Ovary (tissue), 3 donors: Measurements from ENCODE around the gene GJB3.

ENCODE experiments used
- CTCF ChIP-seq, 3 donors: fragments of 450-650 bp in 2 of 3; fragments of 200-600 bp in 1 of 3; IDR thresholded peaks; one replicate each; pipeline versions ENCODE4 v1.5.1 to v1.8.0; 2016 to 2022; ENCODE audit warnings: antibody characterized with exemption in 3 of 3, mild to moderate bottlenecking in 1 of 3
- EP300 ChIP-seq: sonication (generic); formaldehyde crosslinking; IDR thresholded peaks from one replicate; pipeline ENCODE4 v1.6.1; 2017; ENCODE audit warnings: antibody characterized with exemption
- POLR2A ChIP-seq: fragments of 450-650 bp; IDR thresholded peaks from one replicate; pipeline ENCODE4 v1.6.1; 2017; ENCODE audit warnings: antibody characterized with exemption, mild to moderate bottlenecking, moderate library complexity
- donor health status: DM: no; HTN: no; CAD: no.

DNA sequence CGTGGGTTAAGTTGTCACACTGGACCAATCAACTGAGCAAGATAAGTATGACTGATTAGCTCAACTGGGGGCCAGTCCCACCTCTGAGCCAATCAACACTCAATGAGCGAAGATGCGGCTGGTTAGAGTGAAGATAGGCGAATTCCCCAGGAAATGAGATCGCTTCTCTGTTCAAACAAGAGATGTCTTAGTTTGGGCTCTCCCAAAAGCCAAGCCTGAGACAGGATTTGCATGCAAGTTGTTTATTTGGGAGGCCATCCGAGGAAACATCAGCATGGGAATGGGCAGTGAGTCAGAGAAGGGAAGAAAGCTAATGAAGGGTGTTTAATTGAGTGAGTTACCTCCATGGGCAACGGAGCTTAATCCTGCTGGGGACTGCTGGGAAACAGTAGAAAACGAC, 31.0 kb upstream of the GJB3 start:
- no peak for TF ChIP-seq POLR2A
- no peak for TF ChIP-seq CTCF (IDR thresholded peaks at IDR 0.05)
- TF ChIP-seq EP300 = no peak
